ENCODE data around the gene TSPYL2. TPM values are rescaled to one million over a fixed set of nuclear protein-coding genes. Genes with fewer than 3 reads are reported as not detected.
A peak's percentile ranks its signal among the peaks of the same experiment; 100 is the strongest.

The TSPYL2 gene
- total RNA-seq, 1 donor, result 15.9 TPM

GRCh38 chrX:53084863-53085262, 2.7 kb downstream of the TSPYL2 start:
- Histone ChIP-seq H3K27ac (ENCODE audit: low read depth, low read length) (no peak overlapping the region), H3K4me2 (ENCODE audit: insufficient read depth, low read length) (no peak overlapping the region), H3K9me3 (ENCODE audit: low read depth, low read length) (no peaks in the 10 kb centered on the region), H4K20me1 (ENCODE audit: insufficient read depth, low read length) (peaks cover 26% of the 10 kb centered on the region), H3K4me1 (ENCODE audit: insufficient read depth, low read length) (peaks cover 21% of the 10 kb centered on the region), H2AFZ (ENCODE audit: low read length) (no peak overlapping the region), H3K27me3 (ENCODE audit: insufficient read depth, low read length) (no peaks in the 10 kb centered on the region), H3K4me3 (ENCODE audit: insufficient read depth, low read length) (no peak overlapping the region), H3K79me2 (ENCODE audit: insufficient read depth, low read length) (peaks cover 31% of the 10 kb centered on the region), H3K36me3 (ENCODE audit: insufficient read depth, low read length) (peaks cover 31% of the 10 kb centered on the region)
- peak; percentile 76 for DNase-seq (ENCODE audit: insufficient read length, low spot score, missing footprints)
- no peak for TF ChIP-seq CTCF (IDR thresholded peaks at IDR 0.05; ENCODE audit: extremely low read depth, low read depth, low read length)

- H3K4me3 ChIP-seq (ENCODE audit: insufficient read depth, low read length), result no peak overlapping the region
- H3K27me3 ChIP-seq (ENCODE audit: insufficient read depth, low read length), result no peaks in the 10 kb centered on the region
- H3K36me3 ChIP-seq (ENCODE audit: insufficient read depth, low read length), result peaks cover 31% of the 10 kb centered on the region
- H3K4me1 ChIP-seq (ENCODE audit: insufficient read depth, low read length), result peaks cover 18% of the 10 kb centered on the region
- H3K27ac ChIP-seq (ENCODE audit: low read depth, low read length), result no peak overlapping the region
- H3K9me3 ChIP-seq (ENCODE audit: low read depth, low read length), result no peaks in the 10 kb centered on the region
- TF ChIP-seq CTCF (IDR thresholded peaks at IDR 0.05; ENCODE audit: extremely low read depth, low read depth, low read length), result no peak
- H3K4me2 ChIP-seq (ENCODE audit: insufficient read depth, low read length), result no peak overlapping the region
- H3K79me2 ChIP-seq (ENCODE audit: insufficient read depth, low read length), result peaks cover 31% of the 10 kb centered on the region
- H2AFZ ChIP-seq (ENCODE audit: low read length), result no peak overlapping the region
- no peak for DNase-seq (ENCODE audit: insufficient read length, low spot score, missing footprints)
- H4K20me1 ChIP-seq (ENCODE audit: insufficient read depth, low read length), result peaks cover 26% of the 10 kb centered on the region
These were observed 3.6 kb downstream of the TSPYL2 start for GRCh38 chrX:53085661-53086229.

GRCh38 chrX:53086464-53086863, 4.3 kb downstream of the TSPYL2 start:
- Histone ChIP-seq H3K27ac (ENCODE audit: low read depth, low read length) (no peak overlapping the region), H3K27me3 (ENCODE audit: insufficient read depth, low read length) (no peaks in the 10 kb centered on the region), H3K9me3 (ENCODE audit: low read depth, low read length) (no peaks in the 10 kb centered on the region), H3K4me3 (ENCODE audit: insufficient read depth, low read length) (no peak overlapping the region), H3K4me1 (ENCODE audit: insufficient read depth, low read length) (peaks cover 16% of the 10 kb centered on the region), H3K4me2 (ENCODE audit: insufficient read depth, low read length) (no peak overlapping the region), H3K36me3 (ENCODE audit: insufficient read depth, low read length) (peaks cover 31% of the 10 kb centered on the region), H3K79me2 (ENCODE audit: insufficient read depth, low read length) (peaks cover 31% of the 10 kb centered on the region), H2AFZ (ENCODE audit: low read length) (no peak overlapping the region), H4K20me1 (ENCODE audit: insufficient read depth, low read length) (peaks cover 26% of the 10 kb centered on the region)
- no peak for TF ChIP-seq CTCF (IDR thresholded peaks at IDR 0.05; ENCODE audit: extremely low read depth, low read depth, low read length)
- DNase-seq (ENCODE audit: insufficient read length, low spot score, missing footprints), result no peak

GRCh38 chrX:53087388-53087831, 5.2 kb downstream of the TSPYL2 start:
- TF ChIP-seq CTCF (IDR thresholded peaks at IDR 0.05; ENCODE audit: extremely low read depth, low read depth, low read length), result no peak
- no peak overlapping the region for H3K4me2 ChIP-seq (ENCODE audit: insufficient read depth, low read length)
- H3K27ac ChIP-seq (ENCODE audit: low read depth, low read length), result peak overlapping the region; percentile 96
- H3K27me3 ChIP-seq (ENCODE audit: insufficient read depth, low read length), result no peaks in the 10 kb centered on the region
- H3K4me3 ChIP-seq (ENCODE audit: insufficient read depth, low read length), result no peak overlapping the region
- H3K79me2 ChIP-seq (ENCODE audit: insufficient read depth, low read length), result peaks cover 31% of the 10 kb centered on the region
- H3K36me3 ChIP-seq (ENCODE audit: insufficient read depth, low read length), result peaks cover 31% of the 10 kb centered on the region
- peaks cover 26% of the 10 kb centered on the region for H4K20me1 ChIP-seq (ENCODE audit: insufficient read depth, low read length)
- H2AFZ ChIP-seq (ENCODE audit: low read length), result no peak overlapping the region
- H3K4me1 ChIP-seq (ENCODE audit: insufficient read depth, low read length), result peaks cover 16% of the 10 kb centered on the region
- DNase-seq (ENCODE audit: insufficient read length, low spot score, missing footprints), result no peak
- no peaks in the 10 kb centered on the region for H3K9me3 ChIP-seq (ENCODE audit: low read depth, low read length)
